Measurements from ENCODE around the gene SORCS2. TPM values are rescaled to one million over a fixed set of nuclear protein-coding genes. Genes with fewer than 3 reads are reported as not detected.

SORCS2 gene
- polyA plus RNA-seq, 1 donor from 2014 or later, result 1.0 TPM

- Histone ChIP-seq H3K27ac (ENCODE audit: low read length) (no peak overlapping the region), H3K9me2 (ENCODE audit: insufficient read depth, low read length) (no peaks in the 10 kb centered on the region), H3K4me2 (ENCODE audit: low read length) (no peak overlapping the region), H2AFZ (ENCODE audit: low read depth, low read length) (no peak overlapping the region), H3K79me2 (replicated peaks; ENCODE audit: insufficient read depth, low read length) (no peaks in the 10 kb centered on the region), H3K36me3 (ENCODE audit: insufficient read depth, low read length) (no peaks in the 10 kb centered on the region), H3F3A (ENCODE audit: insufficient read depth, low read length, poor library complexity, severe bottlenecking) (no peaks in the 10 kb centered on the region), H4K20me1 (ENCODE audit: insufficient read depth) (no peaks in the 10 kb centered on the region), H3K4me3 (ENCODE audit: low read length) (no peak overlapping the region), H3K9ac (ENCODE audit: low read length) (no peak overlapping the region), H3K27me3 (ENCODE audit: insufficient read depth, low read depth, low read length) (no peaks in the 10 kb centered on the region), H3K9me3 (ENCODE audit: low read length) (no peaks in the 10 kb centered on the region)
- no peak for TF ChIP-seq MXI1 (conservative IDR thresholded peaks at IDR 0.05; ENCODE audit: poor library complexity, severe bottlenecking)
- no peak for TF ChIP-seq REST (IDR thresholded peaks at IDR 0.05; ENCODE audit: borderline replicate concordance)
- TF ChIP-seq EZH2 (IDR thresholded peaks at IDR 0.05; ENCODE audit: borderline replicate concordance, insufficient read depth, low read length, poor library complexity, severe bottlenecking), result no peak
- TF ChIP-seq EP300 (conservative IDR thresholded peaks at IDR 0.05; ENCODE audit: poor library complexity, severe bottlenecking), result no peak
- no peak for TF ChIP-seq SMC3 (conservative IDR thresholded peaks at IDR 0.05; ENCODE audit: poor library complexity)
- no peak for TF ChIP-seq POLR2AphosphoS5 (IDR thresholded peaks at IDR 0.05)
- TF ChIP-seq TAF1 (IDR thresholded peaks at IDR 0.05; ENCODE audit: low read depth), result no peak
- TF ChIP-seq RAD21 (conservative IDR thresholded peaks at IDR 0.05), result no peak
- TF ChIP-seq CTCF (IDR thresholded peaks at IDR 0.05; ENCODE audit: poor library complexity, severe bottlenecking), result no peak
These were observed 143.2 kb downstream of the SORCS2 start for GRCh38 chr4:7335344-7336066.

- Histone ChIP-seq H3K79me2 (replicated peaks; ENCODE audit: insufficient read depth, low read length) (no peaks in the 10 kb centered on the region), H3K9me2 (ENCODE audit: insufficient read depth, low read length) (no peaks in the 10 kb centered on the region), H3K36me3 (ENCODE audit: insufficient read depth, low read length) (no peaks in the 10 kb centered on the region), H4K20me1 (ENCODE audit: insufficient read depth) (no peaks in the 10 kb centered on the region), H3K27me3 (ENCODE audit: insufficient read depth, low read depth, low read length) (no peaks in the 10 kb centered on the region), H3F3A (ENCODE audit: insufficient read depth, low read length, poor library complexity, severe bottlenecking) (no peaks in the 10 kb centered on the region), H3K27ac (ENCODE audit: low read length) (no peak overlapping the region), H2AFZ (ENCODE audit: low read depth, low read length) (no peak overlapping the region), H3K9ac (ENCODE audit: low read length) (no peak overlapping the region), H3K9me3 (ENCODE audit: low read length) (no peaks in the 10 kb centered on the region), H3K4me2 (ENCODE audit: low read length) (no peak overlapping the region), H3K4me3 (ENCODE audit: low read length) (no peak overlapping the region)
- no peak for TF ChIP-seq POLR2AphosphoS5 (IDR thresholded peaks at IDR 0.05)
- TF ChIP-seq REST (IDR thresholded peaks at IDR 0.05; ENCODE audit: borderline replicate concordance), result no peak
- TF ChIP-seq CTCF (IDR thresholded peaks at IDR 0.05; ENCODE audit: poor library complexity, severe bottlenecking), result no peak
These were observed 143.8 kb downstream of the SORCS2 start for GRCh38 chr4:7336067-7336569.

All from neural cell (in vitro differentiated cells).